NCI-H2196 (cell line): ENCODE measurements around the gene RHOBTB3.

ENCODE experiments used
- DNase-seq: peaks from one replicate; lab custom pipeline; 2025; ENCODE audit not compliant: unreplicated experiment; lab: John Stamatoyannopoulos, UW

RHOBTB3 gene

GRCh38 chr5:95731571-95732554 is 727 bp downstream of the RHOBTB3 start:
- DNase-seq = no peak

- no peak for DNase-seq
Observed at GRCh38 chr5:95733107-95733665, 2.0 kb downstream of the RHOBTB3 start.

GRCh38 chr5:95734187-95734586 is 3.1 kb downstream of the RHOBTB3 start:
- DNase-seq = no peak

- DNase-seq = no peak
Observed at GRCh38 chr5:95734906-95735305, 3.8 kb downstream of the RHOBTB3 start.

GRCh38 chr5:95735406-95735805 is 4.3 kb downstream of the RHOBTB3 start:
- DNase-seq = no peak

GRCh38 chr5:95738072-95738471 is 6.9 kb downstream of the RHOBTB3 start:
- no peak for DNase-seq

GRCh38 chr5:95738834-95739233 is 7.7 kb downstream of the RHOBTB3 start:
- DNase-seq = no peak

GRCh38 chr5:95739857-95740256 is 8.7 kb downstream of the RHOBTB3 start:
- no peak for DNase-seq

- DNase-seq = no peak
Observed at GRCh38 chr5:95741458-95741857, 10.3 kb downstream of the RHOBTB3 start.

- DNase-seq = no peak
Observed at GRCh38 chr5:95743232-95743631, 12.1 kb downstream of the RHOBTB3 start.

- DNase-seq = no peak
Observed at GRCh38 chr5:95743877-95744276, 12.7 kb downstream of the RHOBTB3 start.

GRCh38 chr5:95746194-95746593 is 15.1 kb downstream of the RHOBTB3 start:
- DNase-seq = no peak

GRCh38 chr5:95746722-95747679 is 15.9 kb downstream of the RHOBTB3 start:
- no peak for DNase-seq

GRCh38 chr5:95748133-95748532 is 17.0 kb downstream of the RHOBTB3 start:
- no peak for DNase-seq

GRCh38 chr5:95754545-95754944 is 23.4 kb downstream of the RHOBTB3 start:
- DNase-seq = no peak

GRCh38 chr5:95759005-95759404 is 27.9 kb downstream of the RHOBTB3 start:
- no peak for DNase-seq

GRCh38 chr5:95759634-95760033 is 28.5 kb downstream of the RHOBTB3 start:
- DNase-seq = no peak

- no peak for DNase-seq
Observed at GRCh38 chr5:95760273-95761191, 29.4 kb downstream of the RHOBTB3 start.

- no peak for DNase-seq
Observed at GRCh38 chr5:95761771-95762651, 30.9 kb downstream of the RHOBTB3 start.
